ENCODE data around the gene FKBP15.
"Not testable (repeated sequence)": the region's sequence is repeated elsewhere in the genome, so short reads cannot be mapped to it uniquely, and the experiment has no call there.

Gene FKBP15

GRCh38 chr9:113150670-113151611 is 70.1 kb downstream of the FKBP15 start, which contains the start of gene SLC31A2:
Gene SLC31A2 (plus strand): TSS chr9:113151007. CDS start chr9:113151075, 68 bp downstream.
- DNase-seq (ENCODE audit: low spot score) (peak; percentile 61), FAIRE-seq (no peak)

- DNase-seq (ENCODE audit: low spot score); FAIRE-seq: not testable (repeated sequence)
These were observed 71.5 kb downstream of the FKBP15 start for GRCh38 chr9:113149561-113149960.

GRCh38 chr9:113148781-113149510 is 72.1 kb downstream of the FKBP15 start:
- FAIRE-seq, result no peak
- no peak for DNase-seq (ENCODE audit: low spot score)

- FAIRE-seq (no peak), DNase-seq (ENCODE audit: low spot score) (no peak)
These were observed 72.7 kb downstream of the FKBP15 start for GRCh38 chr9:113148372-113148705.

- FAIRE-seq (no peak), DNase-seq (ENCODE audit: low spot score) (no peak)
These were observed 77.4 kb downstream of the FKBP15 start for GRCh38 chr9:113143432-113144227.

- not testable (repeated sequence) for DNase-seq (ENCODE audit: low spot score); FAIRE-seq
These were observed 80.2 kb downstream of the FKBP15 start for GRCh38 chr9:113140896-113141295.

- no peak for DNase-seq (ENCODE audit: low spot score)
- FAIRE-seq, result no peak
These were observed 81.1 kb downstream of the FKBP15 start for GRCh38 chr9:113139953-113140352.

GRCh38 chr9:113139225-113139829 is 81.8 kb downstream of the FKBP15 start:
- DNase-seq (ENCODE audit: low spot score) (no peak), FAIRE-seq (no peak)

- FAIRE-seq (no peak), DNase-seq (ENCODE audit: low spot score) (no peak)
These were observed 82.3 kb downstream of the FKBP15 start for GRCh38 chr9:113138760-113139159.

GRCh38 chr9:113137196-113138168 is 83.6 kb downstream of the FKBP15 start:
- DNase-seq (ENCODE audit: low spot score) (no peak), FAIRE-seq (no peak)

- FAIRE-seq, result no peak
- DNase-seq (ENCODE audit: low spot score), result no peak
These were observed 89.4 kb downstream of the FKBP15 start for GRCh38 chr9:113131689-113132151.

- no peak for FAIRE-seq
- no peak for DNase-seq (ENCODE audit: low spot score)
These were observed 91.2 kb downstream of the FKBP15 start for GRCh38 chr9:113129884-113130283.

- FAIRE-seq, result no peak
- DNase-seq (ENCODE audit: low spot score), result no peak
These were observed 91.6 kb downstream of the FKBP15 start for GRCh38 chr9:113129466-113129865.

GRCh38 chr9:113125386-113126035 is 95.6 kb downstream of the FKBP15 start:
- FAIRE-seq (no peak), DNase-seq (ENCODE audit: low spot score) (no peak)

GRCh38 chr9:113118829-113119228 is 102.2 kb downstream of the FKBP15 start:
- not testable (repeated sequence) for FAIRE-seq; DNase-seq (ENCODE audit: low spot score)

Data from RCC 7860 (cell line).